ENCODE data around the gene EBF3. TPM values are rescaled to one million over a fixed set of nuclear protein-coding genes. Genes with fewer than 3 reads are reported as not detected.

The EBF3 gene
- total RNA-seq, 1 experiment from 2014 or later: 0.24 TPM

- in situ Hi-C loops (cut with HindIII; ENCODE audit: low sequenced_read_pairs): loop anchor here (25.0 kb wide), 1 partner anchor 189 kb away; no protein-coding TSS in a partner anchor
- DNase-seq (ENCODE audit: low spot score): no peak
Measured at GRCh38 chr10:129972966-129973673, 9.0 kb upstream of the EBF3 start.

- in situ Hi-C loops (cut with HindIII; ENCODE audit: low sequenced_read_pairs): loop anchor here (25.0 kb wide), 1 partner anchor 190 kb away; no protein-coding TSS in a partner anchor
- no peak for DNase-seq (ENCODE audit: low spot score)
Measured at GRCh38 chr10:129972145-129972965, 8.3 kb upstream of the EBF3 start.

GRCh38 chr10:129971381-129972144 lies 7.5 kb upstream of the EBF3 start:
- in situ Hi-C loops (cut with HindIII; ENCODE audit: low sequenced_read_pairs): loop anchor here (25.0 kb wide), 1 partner anchor 191 kb away; no protein-coding TSS in a partner anchor
- DNase-seq (ENCODE audit: low spot score): peak; percentile 18

GRCh38 chr10:129970465-129971364 lies 6.6 kb upstream of the EBF3 start:
- no peak for DNase-seq (ENCODE audit: low spot score)
- in situ Hi-C loops (cut with HindIII; ENCODE audit: low sequenced_read_pairs): loop anchor here (25.0 kb wide), 1 partner anchor 192 kb away; no protein-coding TSS in a partner anchor

GRCh38 chr10:129969911-129970464 lies 5.9 kb upstream of the EBF3 start:
- in situ Hi-C loops (cut with HindIII; ENCODE audit: low sequenced_read_pairs): loop anchor here (25.0 kb wide), 1 partner anchor 192 kb away; no protein-coding TSS in a partner anchor
- no peak for DNase-seq (ENCODE audit: low spot score)

- no peak for DNase-seq (ENCODE audit: low spot score)
- in situ Hi-C loops (cut with HindIII; ENCODE audit: low sequenced_read_pairs): loop anchor here (25.0 kb wide), 1 partner anchor 193 kb away; no protein-coding TSS in a partner anchor
Measured at GRCh38 chr10:129969184-129969910, 5.3 kb upstream of the EBF3 start.

GRCh38 chr10:129968853-129969183 lies 4.7 kb upstream of the EBF3 start:
- DNase-seq (ENCODE audit: low spot score): no peak
- in situ Hi-C loops (cut with HindIII; ENCODE audit: low sequenced_read_pairs): loop anchor here (25.0 kb wide), 1 partner anchor 193 kb away; no protein-coding TSS in a partner anchor

GRCh38 chr10:129968020-129968852 lies 4.2 kb upstream of the EBF3 start:
- in situ Hi-C loops (cut with HindIII; ENCODE audit: low sequenced_read_pairs): loop anchor here (25.0 kb wide), 1 partner anchor 194 kb away; no protein-coding TSS in a partner anchor
- DNase-seq (ENCODE audit: low spot score): no peak

- DNase-seq (ENCODE audit: low spot score): no peak
- in situ Hi-C loops (cut with HindIII; ENCODE audit: low sequenced_read_pairs): loop anchor here (25.0 kb wide), 1 partner anchor 195 kb away; no protein-coding TSS in a partner anchor
Measured at GRCh38 chr10:129967579-129968019, 3.5 kb upstream of the EBF3 start.

GRCh38 chr10:129966889-129967578 lies 3.0 kb upstream of the EBF3 start:
- in situ Hi-C loops (cut with HindIII; ENCODE audit: low sequenced_read_pairs): loop anchor here (25.0 kb wide), 1 partner anchor 195 kb away; no protein-coding TSS in a partner anchor
- DNase-seq (ENCODE audit: low spot score): no peak

GRCh38 chr10:129966370-129966888 lies 2.4 kb upstream of the EBF3 start:
- in situ Hi-C loops (cut with HindIII; ENCODE audit: low sequenced_read_pairs): loop anchor here (25.0 kb wide), 1 partner anchor 196 kb away; no protein-coding TSS in a partner anchor
- no peak for DNase-seq (ENCODE audit: low spot score)

GRCh38 chr10:129965959-129966358 lies 1.9 kb upstream of the EBF3 start:
- in situ Hi-C loops (cut with HindIII; ENCODE audit: low sequenced_read_pairs): loop anchor here (25.0 kb wide), 1 partner anchor 196 kb away; no protein-coding TSS in a partner anchor
- no peak for DNase-seq (ENCODE audit: low spot score)

- in situ Hi-C loops (cut with HindIII; ENCODE audit: low sequenced_read_pairs): loop anchor here (25.0 kb wide), 1 partner anchor 197 kb away; no protein-coding TSS in a partner anchor
- no peak for DNase-seq (ENCODE audit: low spot score)
Measured at GRCh38 chr10:129965425-129965808, 1.3 kb upstream of the EBF3 start.

- in situ Hi-C loops (cut with HindIII; ENCODE audit: low sequenced_read_pairs): loop anchor here (25.0 kb wide), 1 partner anchor 197 kb away; no protein-coding TSS in a partner anchor
- DNase-seq (ENCODE audit: low spot score): no peak
Measured at GRCh38 chr10:129964611-129965424, 744 bp upstream of the EBF3 start.
